ENCODE data around the gene PEPD. TPM values are rescaled to one million over a fixed set of nuclear protein-coding genes. Genes with fewer than 3 reads are reported as not detected.
A peak's percentile ranks its signal among the peaks of the same experiment; 100 is the strongest.

Gene PEPD
- total RNA-seq, 1 experiment from 2014 or later, result 83.1 TPM

DNA sequence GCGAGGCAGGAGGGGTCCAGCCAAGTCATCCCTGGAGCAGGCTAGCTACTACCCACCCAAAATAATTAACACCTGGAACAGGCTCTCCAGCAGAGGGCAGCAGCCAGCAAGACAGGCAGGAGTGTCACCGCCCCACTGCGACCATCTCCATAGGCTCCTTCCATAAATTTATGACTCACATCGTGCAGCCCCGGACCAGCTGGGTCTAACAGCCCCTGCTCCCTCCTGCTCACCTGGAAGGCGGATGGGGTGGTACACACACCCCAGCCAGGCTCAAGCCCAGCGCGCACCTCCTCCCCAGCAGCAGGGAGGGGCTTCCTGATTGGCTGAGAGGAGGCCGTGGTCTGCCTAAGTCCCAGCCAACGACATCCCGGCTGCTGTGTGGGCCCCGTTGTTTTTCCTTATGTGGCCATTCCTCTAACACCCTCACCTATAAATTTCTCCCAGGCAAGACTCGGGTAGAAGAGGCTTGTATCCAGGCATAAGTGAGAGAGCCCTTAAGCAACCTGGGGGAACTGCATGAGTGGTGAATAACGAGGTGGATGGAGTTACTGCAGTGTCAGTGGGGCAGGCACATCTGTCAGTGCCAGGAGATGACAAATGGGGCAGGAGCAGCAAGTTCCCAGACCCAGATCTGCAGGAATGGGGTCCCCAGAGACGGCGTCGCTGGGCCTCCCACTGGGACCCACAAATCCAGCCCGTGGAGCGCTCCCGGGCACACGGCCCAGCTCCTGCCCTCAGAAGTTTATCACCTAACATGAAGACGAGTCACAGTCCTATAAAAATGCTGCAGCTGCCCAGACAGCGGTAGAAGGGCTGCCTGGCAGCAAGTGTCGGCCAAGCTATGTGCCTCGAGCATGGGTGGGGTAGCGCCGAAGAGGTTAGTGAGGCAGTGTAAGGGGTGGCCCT is 105.0 kb downstream of the PEPD start:
- TF ChIP-seq EMX1 (CRISPR knock-in tag; IDR thresholded peaks at IDR 0.05), result no peak
- TF ChIP-seq, protein P1, sequence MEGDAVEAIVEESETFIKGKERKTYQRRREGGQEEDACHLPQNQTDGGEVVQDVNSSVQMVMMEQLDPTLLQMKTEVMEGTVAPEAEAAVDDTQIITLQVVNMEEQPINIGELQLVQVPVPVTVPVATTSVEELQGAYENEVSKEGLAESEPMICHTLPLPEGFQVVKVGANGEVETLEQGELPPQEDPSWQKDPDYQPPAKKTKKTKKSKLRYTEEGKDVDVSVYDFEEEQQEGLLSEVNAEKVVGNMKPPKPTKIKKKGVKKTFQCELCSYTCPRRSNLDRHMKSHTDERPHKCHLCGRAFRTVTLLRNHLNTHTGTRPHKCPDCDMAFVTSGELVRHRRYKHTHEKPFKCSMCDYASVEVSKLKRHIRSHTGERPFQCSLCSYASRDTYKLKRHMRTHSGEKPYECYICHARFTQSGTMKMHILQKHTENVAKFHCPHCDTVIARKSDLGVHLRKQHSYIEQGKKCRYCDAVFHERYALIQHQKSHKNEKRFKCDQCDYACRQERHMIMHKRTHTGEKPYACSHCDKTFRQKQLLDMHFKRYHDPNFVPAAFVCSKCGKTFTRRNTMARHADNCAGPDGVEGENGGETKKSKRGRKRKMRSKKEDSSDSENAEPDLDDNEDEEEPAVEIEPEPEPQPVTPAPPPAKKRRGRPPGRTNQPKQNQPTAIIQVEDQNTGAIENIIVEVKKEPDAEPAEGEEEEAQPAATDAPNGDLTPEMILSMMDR (IDR thresholded peaks at IDR 0.05), result peak; percentile 74
- no peak for TF ChIP-seq ZNF219 (CRISPR knock-in tag; IDR thresholded peaks at IDR 0.05; ENCODE audit: borderline replicate concordance)
- TF ChIP-seq, protein P2, sequence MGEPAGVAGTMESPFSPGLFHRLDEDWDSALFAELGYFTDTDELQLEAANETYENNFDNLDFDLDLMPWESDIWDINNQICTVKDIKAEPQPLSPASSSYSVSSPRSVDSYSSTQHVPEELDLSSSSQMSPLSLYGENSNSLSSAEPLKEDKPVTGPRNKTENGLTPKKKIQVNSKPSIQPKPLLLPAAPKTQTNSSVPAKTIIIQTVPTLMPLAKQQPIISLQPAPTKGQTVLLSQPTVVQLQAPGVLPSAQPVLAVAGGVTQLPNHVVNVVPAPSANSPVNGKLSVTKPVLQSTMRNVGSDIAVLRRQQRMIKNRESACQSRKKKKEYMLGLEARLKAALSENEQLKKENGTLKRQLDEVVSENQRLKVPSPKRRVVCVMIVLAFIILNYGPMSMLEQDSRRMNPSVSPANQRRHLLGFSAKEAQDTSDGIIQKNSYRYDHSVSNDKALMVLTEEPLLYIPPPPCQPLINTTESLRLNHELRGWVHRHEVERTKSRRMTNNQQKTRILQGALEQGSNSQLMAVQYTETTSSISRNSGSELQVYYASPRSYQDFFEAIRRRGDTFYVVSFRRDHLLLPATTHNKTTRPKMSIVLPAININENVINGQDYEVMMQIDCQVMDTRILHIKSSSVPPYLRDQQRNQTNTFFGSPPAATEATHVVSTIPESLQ (CRISPR knock-in tag; IDR thresholded peaks at IDR 0.05), result no peak
- TF ChIP-seq GABPB1 (CRISPR knock-in tag; IDR thresholded peaks at IDR 0.05), result no peak
- TF ChIP-seq ZNF232 (CRISPR knock-in tag; IDR thresholded peaks at IDR 0.05), result no peak
- POLR2A ChIA-PET, result no interaction called here
- CTCF ChIA-PET, result interaction anchor here (0.6 to 7.1 kb wide), 60 partner anchors 11 to 755 kb away, joined by 3 to 60 read pairs (median 4); partner anchors contain the start of gene CEBPG
- H3K27ac Mint-ChIP-seq, result no peak overlapping the region; the same call in 1 of the 2 replicates
- no peaks in the 10 kb centered on the region for H3K36me3 Mint-ChIP-seq
- H3K27me3 Mint-ChIP-seq (ENCODE audit: low read depth), result no peaks in the 10 kb centered on the region
- peaks cover 11% of the 10 kb centered on the region for H3K4me1 Mint-ChIP-seq
- peak; percentile 87 for DNase-seq (ENCODE audit: low spot score)
- no peaks in the 10 kb centered on the region for H3K9me3 Mint-ChIP-seq
- H3K4me3 Mint-ChIP-seq, result peak overlapping the region; percentile 63
- ATAC-seq, result peak; percentile 81

DNA sequence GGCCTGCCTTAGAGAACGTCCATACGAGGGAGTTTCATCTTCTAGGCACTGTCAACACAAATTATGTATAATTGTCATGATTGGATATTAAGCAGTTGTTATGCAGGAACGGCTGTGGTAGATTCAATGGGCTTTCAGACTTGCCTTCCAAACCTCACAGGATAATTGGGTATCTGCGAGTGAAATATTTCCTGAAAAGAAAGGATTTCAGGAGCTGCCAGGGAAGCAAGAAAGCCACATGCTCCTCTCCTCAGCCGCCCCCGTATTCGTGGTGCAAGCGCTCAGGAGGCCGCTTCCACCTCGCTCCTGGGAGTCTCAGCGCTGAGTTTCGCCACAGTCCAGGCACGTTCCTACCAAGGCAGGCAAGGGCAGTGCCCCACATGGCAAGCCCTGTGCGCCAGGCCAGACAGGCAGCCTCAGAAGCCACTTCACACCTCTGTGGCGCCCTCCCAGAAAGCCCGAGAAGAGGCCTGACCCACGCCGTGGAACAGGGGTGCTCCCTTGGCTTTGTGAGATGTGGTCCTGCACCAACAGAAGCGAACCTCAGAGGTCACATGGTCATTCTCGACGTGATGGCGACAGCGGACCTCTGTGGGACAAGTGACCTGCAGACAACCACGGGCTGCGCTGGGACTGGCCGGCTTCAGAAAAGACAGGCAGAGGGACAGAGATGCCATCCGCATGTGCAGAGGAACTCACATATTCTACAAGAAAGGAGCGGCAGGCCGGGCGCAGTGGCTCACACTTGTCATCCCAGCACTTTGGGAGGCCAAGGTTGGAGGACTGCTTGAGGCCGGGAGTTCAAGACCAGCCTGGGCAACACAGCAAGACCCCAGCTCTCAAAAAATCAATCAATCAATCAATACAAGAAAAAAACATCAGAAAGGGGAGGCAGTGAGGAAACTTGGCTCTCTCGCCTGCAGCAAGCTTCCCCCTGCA is 106.7 kb downstream of the PEPD start:
- ChIA-PET CTCF (interaction anchor here (1.0 to 7.1 kb wide), 13 partner anchors 11 to 358 kb away, joined by 3 to 60 read pairs (median 9); no protein-coding TSS in a partner anchor), POLR2A (no interaction called here)
- no peaks in the 10 kb centered on the region for H3K9me3 Mint-ChIP-seq
- H3K36me3 Mint-ChIP-seq, result no peaks in the 10 kb centered on the region
- ATAC-seq (no peak), DNase-seq (ENCODE audit: low spot score) (no peak)
- peaks cover 9% of the 10 kb centered on the region for H3K4me1 Mint-ChIP-seq
- no peak overlapping the region for H3K4me3 Mint-ChIP-seq
- H3K27me3 Mint-ChIP-seq (ENCODE audit: low read depth), result no peaks in the 10 kb centered on the region
- peak; percentile 68 for TF ChIP-seq ZNF121 (CRISPR knock-in tag; IDR thresholded peaks at IDR 0.05)
- TF ChIP-seq RELA (CRISPR knock-in tag; IDR thresholded peaks at IDR 0.05; ENCODE audit: borderline replicate concordance), result no peak
- no peak overlapping the region for H3K27ac Mint-ChIP-seq

DNA sequence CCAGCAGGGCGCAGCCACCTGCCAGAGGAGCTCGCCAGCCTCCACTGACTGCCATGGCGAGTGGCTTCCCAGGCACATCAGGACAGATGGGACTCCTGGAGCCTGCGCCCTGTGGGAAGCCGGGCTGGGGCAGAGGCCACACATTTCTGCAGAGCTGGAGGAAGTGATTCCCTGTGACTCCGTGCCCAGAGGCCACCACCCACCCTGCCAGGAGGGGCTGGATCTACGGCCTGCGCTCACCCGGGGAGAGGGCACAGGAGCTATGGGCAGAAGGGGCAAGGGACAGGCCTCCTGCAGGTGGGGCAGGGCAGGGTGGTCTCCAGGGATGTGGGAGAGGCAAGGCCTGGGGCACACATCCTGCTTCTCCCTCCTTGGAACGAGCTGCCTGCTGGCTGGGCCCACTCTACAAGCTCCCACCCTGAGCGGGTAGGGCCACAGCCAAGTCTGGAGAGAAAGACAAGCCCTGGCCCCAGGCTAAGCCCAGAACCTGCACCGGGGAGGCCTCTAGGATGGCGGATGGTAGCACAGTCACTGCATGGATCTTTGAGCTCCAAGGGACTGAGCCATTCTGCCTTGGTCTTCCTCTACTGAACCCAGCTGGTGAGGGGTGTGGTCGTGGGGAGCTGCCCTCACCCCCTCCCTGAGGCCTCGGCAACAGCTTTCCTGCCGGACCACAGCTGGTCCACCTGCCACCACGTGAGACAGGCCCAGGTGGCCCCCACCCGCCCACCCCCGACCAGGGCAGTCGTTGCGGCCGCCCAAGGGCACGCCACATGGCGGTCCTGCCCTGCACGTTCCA is 107.5 kb downstream of the PEPD start:
- Mint-ChIP-seq H3K36me3 (no peaks in the 10 kb centered on the region), H3K4me3 (no peak overlapping the region), H3K27me3 (ENCODE audit: low read depth) (no peaks in the 10 kb centered on the region), H3K9me3 (no peaks in the 10 kb centered on the region), H3K4me1 (peaks cover 6% of the 10 kb centered on the region), H3K27ac (no peak overlapping the region)
- DNase-seq (ENCODE audit: low spot score) (no peak), ATAC-seq (no peak)
- CTCF ChIA-PET, result interaction anchor here (1.0 to 3.1 kb wide), 4 partner anchors 10 to 357 kb away, joined by 3 to 9 read pairs (median 8); no protein-coding TSS in a partner anchor
- POLR2A ChIA-PET, result no interaction called here
- TF ChIP-seq SMAD4 (CRISPR knock-in tag; IDR thresholded peaks at IDR 0.05) (no peak), JUN (CRISPR knock-in tag; IDR thresholded peaks at IDR 0.05) (no peak), CREB1 (CRISPR knock-in tag; IDR thresholded peaks at IDR 0.05) (no peak), ZNF396 (CRISPR knock-in tag; IDR thresholded peaks at IDR 0.05; ENCODE audit: borderline replicate concordance) (no peak), KAT7 (CRISPR knock-in tag; IDR thresholded peaks at IDR 0.05; ENCODE audit: borderline replicate concordance) (no peak), ELF4 (CRISPR knock-in tag; IDR thresholded peaks at IDR 0.05; ENCODE audit: low read depth) (no peak), SMAD3 (CRISPR knock-in tag; IDR thresholded peaks at IDR 0.05; ENCODE audit: borderline replicate concordance) (no peak), HMGA2 (CRISPR knock-in tag; IDR thresholded peaks at IDR 0.05) (no peak)
- TF ChIP-seq, protein P3, sequence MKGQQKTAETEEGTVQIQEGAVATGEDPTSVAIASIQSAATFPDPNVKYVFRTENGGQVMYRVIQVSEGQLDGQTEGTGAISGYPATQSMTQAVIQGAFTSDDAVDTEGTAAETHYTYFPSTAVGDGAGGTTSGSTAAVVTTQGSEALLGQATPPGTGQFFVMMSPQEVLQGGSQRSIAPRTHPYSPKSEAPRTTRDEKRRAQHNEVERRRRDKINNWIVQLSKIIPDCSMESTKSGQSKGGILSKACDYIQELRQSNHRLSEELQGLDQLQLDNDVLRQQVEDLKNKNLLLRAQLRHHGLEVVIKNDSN (CRISPR knock-in tag; IDR thresholded peaks at IDR 0.05), result no peak
- TF ChIP-seq, protein P4, sequence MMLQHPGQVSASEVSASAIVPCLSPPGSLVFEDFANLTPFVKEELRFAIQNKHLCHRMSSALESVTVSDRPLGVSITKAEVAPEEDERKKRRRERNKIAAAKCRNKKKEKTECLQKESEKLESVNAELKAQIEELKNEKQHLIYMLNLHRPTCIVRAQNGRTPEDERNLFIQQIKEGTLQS (CRISPR knock-in tag; conservative IDR thresholded peaks at IDR 0.05), result no peak
- TF ChIP-seq, protein P1 (IDR thresholded peaks at IDR 0.05), result no peak
- TF ChIP-seq, protein P5, sequence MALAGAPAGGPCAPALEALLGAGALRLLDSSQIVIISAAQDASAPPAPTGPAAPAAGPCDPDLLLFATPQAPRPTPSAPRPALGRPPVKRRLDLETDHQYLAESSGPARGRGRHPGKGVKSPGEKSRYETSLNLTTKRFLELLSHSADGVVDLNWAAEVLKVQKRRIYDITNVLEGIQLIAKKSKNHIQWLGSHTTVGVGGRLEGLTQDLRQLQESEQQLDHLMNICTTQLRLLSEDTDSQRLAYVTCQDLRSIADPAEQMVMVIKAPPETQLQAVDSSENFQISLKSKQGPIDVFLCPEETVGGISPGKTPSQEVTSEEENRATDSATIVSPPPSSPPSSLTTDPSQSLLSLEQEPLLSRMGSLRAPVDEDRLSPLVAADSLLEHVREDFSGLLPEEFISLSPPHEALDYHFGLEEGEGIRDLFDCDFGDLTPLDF (CRISPR knock-in tag; IDR thresholded peaks at IDR 0.05), result no peak

Data from WTC11 (cell line).